IMR-90 (cell line): ENCODE measurements around the gene PSMC5. TPM values are rescaled to one million over a fixed set of nuclear protein-coding genes. Genes with fewer than 3 reads are reported as not detected.

ENCODE experiments used
- ATAC-seq: fragments of 200-7000 bp; cut with Tn5 transposase; 2 replicates; pipeline ENCODE4 v1.9.1; 2020; ENCODE audit warnings: low read depth, mild to moderate bottlenecking, moderate library complexity
- BruUV-seq: library from RNA; stranded (reverse); fragments of 400-500 nt; replicated peaks from 2 replicates; lab custom pipeline; 2021; lab: Mats Ljungman, UMichigan
- CTCF ChIA-PET: fragments of 300-600 bp; formaldehyde crosslinking; extraction: SDS; loops from one replicate; lab custom pipeline; 2021; ENCODE audit warnings: antibody characterized with exemption; lab: Yijun Ruan, JAX
- POLR2A ChIA-PET: fragments of 300-600 bp; sonication (Branson Sonifier 250); formaldehyde crosslinking; loops from one replicate; lab custom pipeline; 2022; ENCODE audit warnings: antibody characterized with exemption; ENCODE audit not compliant: unreplicated experiment; lab: Charles Lee
- DNase-seq: peaks from one replicate; pipeline ENCODE4 v3.0.0; 2013
- H2AFZ ChIP-seq: replicated peaks from 2 replicates; pipeline ENCODE3; 2013; ENCODE audit warnings: low read length, mild to moderate bottlenecking; ENCODE audit not compliant: poor library complexity
- H2AK5ac ChIP-seq: 2 replicates; pipeline ENCODE4 v1.6.1; 2013; ENCODE audit warnings: low read depth, low read length, inconsistent platforms
- H2AK9ac ChIP-seq: replicated peaks from 2 replicates; pipeline ENCODE3; 2013; ENCODE audit warnings: mild to moderate bottlenecking, low read depth, low read length, moderate library complexity; ENCODE audit not compliant: poor library complexity
- H2BK120ac ChIP-seq: 2 replicates; pipeline ENCODE4 v1.6.1; 2013; ENCODE audit warnings: low read depth, low read length, inconsistent platforms
- H2BK15ac ChIP-seq: 3 replicates; pipeline ENCODE4 v1.6.1; 2013; ENCODE audit warnings: low read depth, low read length, inconsistent platforms
- H2BK20ac ChIP-seq: 2 replicates; pipeline ENCODE4 v1.6.1; 2013; ENCODE audit warnings: low read depth, mild to moderate bottlenecking, inconsistent platforms, low read length, moderate library complexity
- H2BK5ac ChIP-seq: 2 replicates; pipeline ENCODE4 v1.6.1; 2013; ENCODE audit warnings: mild to moderate bottlenecking, low read depth, low read length, inconsistent platforms; ENCODE audit not compliant: poor library complexity, severe bottlenecking
- H3K14ac ChIP-seq: replicated peaks from 2 replicates; pipeline ENCODE4 v1.6.1; 2013; ENCODE audit warnings: low read depth, low read length, inconsistent platforms
- H3K18ac ChIP-seq: 2 replicates; pipeline ENCODE4 v1.6.1; 2013; ENCODE audit warnings: low read depth, low read length, control low read depth
- H3K23ac ChIP-seq: 2 replicates; pipeline ENCODE4 v1.6.1; 2013; ENCODE audit warnings: low read depth, low read length, inconsistent platforms
- H3K27ac ChIP-seq: 2 replicates; pipeline ENCODE4 v1.5.1; 2013; ENCODE audit warnings: mild to moderate bottlenecking, control low read depth, low read length; ENCODE audit not compliant: insufficient read depth
- H3K27me3 ChIP-seq: 2 replicates; pipeline ENCODE4 v1.6.1; 2013; ENCODE audit warnings: low read length; ENCODE audit not compliant: control insufficient read depth, insufficient read depth
- H3K36me3 ChIP-seq: 2 replicates; pipeline ENCODE4 v1.6.1; 2013; ENCODE audit warnings: low read length, mixed read lengths; ENCODE audit not compliant: control insufficient read depth, insufficient read depth
- H3K4ac ChIP-seq: 2 replicates; pipeline ENCODE4 v1.6.1; 2013; ENCODE audit warnings: low read depth, low read length, inconsistent platforms
- H3K4me1 ChIP-seq: 2 replicates; pipeline ENCODE4 v1.6.1; 2013; ENCODE audit warnings: low read length, mixed read lengths; ENCODE audit not compliant: control insufficient read depth, insufficient read depth
- H3K4me2 ChIP-seq: 2 replicates; pipeline ENCODE4 v1.6.1; 2013; ENCODE audit warnings: low read depth, mild to moderate bottlenecking, control low read depth, low read length, moderate library complexity
- H3K4me3 ChIP-seq: 2 replicates; pipeline ENCODE4 v1.5.1; 2013; ENCODE audit warnings: low read depth, mild to moderate bottlenecking, control low read depth, low read length, moderate library complexity; ENCODE audit not compliant: insufficient read depth
- H3K56ac ChIP-seq: 2 replicates; pipeline ENCODE4 v1.6.1; 2013; ENCODE audit warnings: low read length, inconsistent platforms; ENCODE audit not compliant: insufficient read depth; ENCODE audit errors: extremely low read depth
- H3K79me1 ChIP-seq, 2 experiments: 2 replicates each; pipeline ENCODE4 v1.6.1; 2013; ENCODE audit warnings: low read length in 2 of 2, inconsistent platforms in 1 of 2, low read depth in 1 of 2
- H3K9ac ChIP-seq: 2 replicates; pipeline ENCODE4 v1.6.1; 2013; ENCODE audit warnings: low read depth, low read length, control low read depth
- H3K9me1 ChIP-seq: 2 replicates; pipeline ENCODE4 v1.6.1; 2013; ENCODE audit warnings: low read length, inconsistent platforms; ENCODE audit not compliant: insufficient read depth
- H3K9me3 ChIP-seq: 2 replicates; pipeline ENCODE4 v1.6.1; 2013; ENCODE audit warnings: low read length; ENCODE audit not compliant: control insufficient read depth, insufficient read depth
- H4K20me1 ChIP-seq: 2 replicates; pipeline ENCODE4 v1.6.1; 2013; ENCODE audit warnings: low read length, inconsistent platforms; ENCODE audit not compliant: insufficient read depth
- H4K5ac ChIP-seq: 2 replicates; pipeline ENCODE4 v1.6.1; 2013; ENCODE audit warnings: mild to moderate bottlenecking, low read depth, low read length, control low read depth
- H4K8ac ChIP-seq, 2 experiments: 2 replicates each; pipeline ENCODE4 v1.6.1; 2013; ENCODE audit warnings: low read depth in 2 of 2, low read length in 2 of 2, control low read depth in 1 of 2, inconsistent platforms in 1 of 2
- H4K91ac ChIP-seq: 2 replicates; pipeline ENCODE4 v1.6.1; 2013; ENCODE audit warnings: low read depth, low read length, inconsistent platforms; ENCODE audit not compliant: insufficient read depth
- MAFK ChIP-seq: IDR thresholded peaks from 2 replicates; pipeline ENCODE4 v1.6.1; 2012; ENCODE audit warnings: low read depth, low read length, improper control_type of control experiment
- whole genome bisulfite sequencing, 2 experiments: methylation state at CpG; one replicate each; pipeline versions ENCODE4 v1.1.5 to v1.1.7; 2013; ENCODE audit warnings: missing lambda C conversion rate in 2 of 2; ENCODE audit not compliant: insufficient read length in 1 of 2; ENCODE audit errors: extremely low coverage in 2 of 2; 5-methylcytosine and 5-hydroxymethylcytosine counted together
- dilution Hi-C: fragments of 300-500 bp; cut with HindIII; formaldehyde crosslinking; loops from one replicate; pipeline ENCODE4 v1.14.3; 2018; ENCODE audit warnings: low sequenced_read_pairs; ENCODE audit not compliant: unreplicated experiment
- in situ Hi-C: fragments of 300-500 bp; cut with MboI; formaldehyde crosslinking; loops from 3 replicates; pipeline ENCODE4 v1.14.3; 2019; ENCODE audit warnings: low sequenced_read_pairs, inconsistent platforms, mixed read lengths
- intact Hi-C: fragments of 100-400 bp; cut with micrococcal nuclease; formaldehyde crosslinking; loops from 2 replicates; pipeline ENCODE4 v1.10.0; 2022
- polyA plus RNA-seq, 3 experiments: library from polyadenylated mRNA; depleted of rRNA; stranded (reverse); fragments of >200 nt; gene quantifications; 2 replicates each; pipeline ENCODE4 v1.2.3, GENCODE V29; 2012; ENCODE audit warnings: low replicate concordance in 1 of 3
- total RNA-seq: library from RNA; depleted of rRNA; stranded (reverse); fragments of >200 nt; gene quantifications from 2 replicates; pipeline ENCODE4 v1.2.3, GENCODE V29; 2012

Gene PSMC5
- total and polyA plus RNA-seq, 2 of the 4 experiments (the other 2 are of a cell fraction), result 105 to 165 TPM

GRCh38 chr17:63821804-63822203, 5.4 kb upstream of the PSMC5 start:
- dilution Hi-C loops, result no loop called here
- H3K79me1 ChIP-seq, result peaks cover 42 to 90% of the 10 kb centered on the region in 2 experiments
- H2AK5ac ChIP-seq, result no peak overlapping the region
- no peak overlapping the region for H3K4me2 ChIP-seq
- ATAC-seq (no peak), DNase-seq (no peak)
- no peaks in the 10 kb centered on the region for H3K9me3 ChIP-seq
- peaks cover 34% of the 10 kb centered on the region for H4K20me1 ChIP-seq
- BruUV-seq, result no TSS peak
- no peak overlapping the region for H4K5ac ChIP-seq
- no peak overlapping the region for H3K56ac ChIP-seq
- H3K27ac ChIP-seq, result no peak overlapping the region
- H2BK120ac ChIP-seq, result no peak overlapping the region
- no peak overlapping the region for H2BK5ac ChIP-seq
- H4K8ac ChIP-seq, result no peak overlapping the region
- no peak overlapping the region for H3K4me3 ChIP-seq
- ChIA-PET POLR2A (no interaction called here), CTCF (no interaction called here)
- H2AK9ac ChIP-seq, result no peak overlapping the region
- no peak overlapping the region for H4K91ac ChIP-seq
- H3K18ac ChIP-seq, result no peak overlapping the region
- H3K14ac ChIP-seq, result no peak overlapping the region
- intact Hi-C loops, result no loop called here
- H2BK15ac ChIP-seq, result no peak overlapping the region
- H3K36me3 ChIP-seq, result peaks cover 80% of the 10 kb centered on the region
- H2BK20ac ChIP-seq, result no peak overlapping the region
- no peaks in the 10 kb centered on the region for H3K27me3 ChIP-seq
- H3K9me1 ChIP-seq, result peaks cover 28% of the 10 kb centered on the region
- H3K23ac ChIP-seq, result no peak overlapping the region
- in situ Hi-C loops, result no loop called here
- 89% methylated on average over 3 of the region's 6 CpGs; no CpG with 5 or more reads in 1 of the 2 experiments for WGBS, 2 experiments
- H3K9ac ChIP-seq, result no peak overlapping the region
- no peak overlapping the region for H2AFZ ChIP-seq
- no peak overlapping the region for H3K4ac ChIP-seq
- no peak for TF ChIP-seq MAFK
- H3K4me1 ChIP-seq, result peaks cover 9% of the 10 kb centered on the region
